ENCODE measurements around the gene EDA. TPM values are rescaled to one million over a fixed set of nuclear protein-coding genes. Genes with fewer than 3 reads are reported as not detected.

EDA gene
- total and polyA plus RNA-seq, 10 of the 15 experiments (the other 5 are each of a cell fraction or from before 2014, with no cell fraction given), result 0.06 TPM; not detected in 9

DNA sequence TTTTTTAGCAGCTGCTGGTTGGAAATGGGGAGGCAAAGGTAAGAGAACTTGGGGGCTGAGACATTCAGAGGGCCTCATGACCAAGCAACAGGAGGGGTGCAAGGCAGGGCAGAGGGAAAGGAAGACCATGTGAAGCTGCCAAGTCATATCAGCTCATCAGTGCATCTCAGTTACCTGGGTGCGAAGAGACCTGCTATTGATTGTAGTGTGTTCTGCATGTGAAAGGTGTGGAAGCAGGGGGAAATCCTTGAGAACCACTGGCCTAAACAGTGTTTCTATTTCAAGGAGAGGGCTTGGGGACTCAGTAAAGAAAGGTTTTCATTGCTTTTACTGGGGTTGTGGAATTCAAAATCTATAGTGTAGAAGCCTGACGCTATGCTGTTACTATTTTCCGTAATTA is 47.1 kb upstream of the EDA start:
- intact Hi-C loops (cut with micrococcal nuclease; ENCODE audit: unreplicated experiment) (no loop called here), in situ Hi-C loops (cut with MboI) (no loop called here)
- POLR2A ChIA-PET, result no interaction called here

DNA sequence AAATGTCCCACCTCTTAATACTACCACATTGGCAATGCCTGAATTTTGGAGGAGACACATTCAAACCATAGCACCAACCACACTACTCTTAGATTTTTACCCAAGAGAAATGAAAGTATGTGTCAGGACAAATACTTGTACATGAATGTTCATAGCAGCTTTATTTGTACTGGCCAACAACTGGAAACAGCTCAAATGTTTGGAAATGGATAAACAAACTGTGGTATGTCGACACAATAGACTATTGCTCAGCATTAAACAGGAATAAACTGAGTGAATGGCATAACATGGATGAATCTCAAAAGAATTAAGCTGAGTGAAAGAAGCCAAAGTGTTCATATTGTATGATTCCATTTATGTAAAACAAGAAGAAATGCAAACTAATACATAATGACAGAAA is 18.5 kb upstream of the EDA start:
- no peak overlapping the region for H2AFZ ChIP-seq (ENCODE audit: control insufficient read depth, low read depth, low read length)
- RAD21 ChIA-PET (ENCODE audit: unreplicated experiment), result no interaction called here
- FAIRE-seq (no peak), DNase-seq (ENCODE audit: low read depth, low spot score) (no peak), ATAC-seq (no peak)
- no peaks in the 10 kb centered on the region for H3K79me2 ChIP-seq (ENCODE audit: control insufficient read depth, insufficient read depth, low read length)
- H3K27ac ChIP-seq (ENCODE audit: control insufficient read depth, insufficient read depth), result no peak overlapping the region
- POLR2A ChIA-PET, result no interaction called here
- no peaks in the 10 kb centered on the region for H3K27me3 ChIP-seq (replicated peaks in 1 of 2; ENCODE audit: control insufficient read depth in 2 of 2, insufficient read depth in 2 of 2, low read length in 1 of 2)
- SMC1A ChIA-PET (ENCODE audit: uncharacterized antibody, unreplicated experiment), result no interaction called here
- intact Hi-C loops (cut with micrococcal nuclease; ENCODE audit: unreplicated experiment) (no loop called here), in situ Hi-C loops (cut with MboI) (no loop called here)
- CTCF ChIA-PET, result no interaction called here
- H3K4me1 ChIP-seq (ENCODE audit: control insufficient read depth, insufficient read depth, low read length), result no peaks in the 10 kb centered on the region
- H3K4me3 ChIP-seq, result no peak overlapping the region
- H3K4me2 ChIP-seq (ENCODE audit: control insufficient read depth, insufficient read depth), result no peak overlapping the region
- H4K20me1 ChIP-seq (ENCODE audit: control insufficient read depth, insufficient read depth), result no peaks in the 10 kb centered on the region
- WGBS (ENCODE audit: insufficient coverage, insufficient replicate concordance, low lambda C conversion rate, missing lambda C conversion rate), result 0% methylated on average over 1 of the region's 1 CpG
- no TSS peak for BruUV-seq (replicated peaks)
- TF ChIP-seq LARP7 (IDR thresholded peaks at IDR 0.05) (no peak), CEBPB (IDR thresholded peaks at IDR 0.05; ENCODE audit: borderline replicate concordance in 1 of 2, low read depth in 2 of 2, low read length in 2 of 2) (no peak), CHD2 (IDR thresholded peaks at IDR 0.05; ENCODE audit: borderline replicate concordance, low read depth, low read length) (no peak), BMI1 (IDR thresholded peaks at IDR 0.05; ENCODE audit: borderline replicate concordance) (no peak), TCF7 (IDR thresholded peaks at IDR 0.05; ENCODE audit: borderline replicate concordance) (no peak), TAF1 (IDR thresholded peaks at IDR 0.05; ENCODE audit: borderline replicate concordance, low read depth, low read length) (no peak), POLR2A (IDR thresholded peaks at IDR 0.05; ENCODE audit: low read depth, low read length) (no peak), PAX8 (IDR thresholded peaks at IDR 0.05) (no peak), SMAD5 (IDR thresholded peaks at IDR 0.05; ENCODE audit: low read depth) (no peak), EED (IDR thresholded peaks at IDR 0.05; ENCODE audit: low read depth) (no peak), RCOR1 (conservative IDR thresholded peaks at IDR 0.05; ENCODE audit: low read depth, low read length) (no peak), NFIC (IDR thresholded peaks at IDR 0.05; ENCODE audit: low read depth, low read length) (no peak)
- TF ChIP-seq, protein P1, sequence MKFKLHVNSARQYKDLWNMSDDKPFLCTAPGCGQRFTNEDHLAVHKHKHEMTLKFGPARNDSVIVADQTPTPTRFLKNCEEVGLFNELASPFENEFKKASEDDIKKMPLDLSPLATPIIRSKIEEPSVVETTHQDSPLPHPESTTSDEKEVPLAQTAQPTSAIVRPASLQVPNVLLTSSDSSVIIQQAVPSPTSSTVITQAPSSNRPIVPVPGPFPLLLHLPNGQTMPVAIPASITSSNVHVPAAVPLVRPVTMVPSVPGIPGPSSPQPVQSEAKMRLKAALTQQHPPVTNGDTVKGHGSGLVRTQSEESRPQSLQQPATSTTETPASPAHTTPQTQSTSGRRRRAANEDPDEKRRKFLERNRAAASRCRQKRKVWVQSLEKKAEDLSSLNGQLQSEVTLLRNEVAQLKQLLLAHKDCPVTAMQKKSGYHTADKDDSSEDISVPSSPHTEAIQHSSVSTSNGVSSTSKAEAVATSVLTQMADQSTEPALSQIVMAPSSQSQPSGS (IDR thresholded peaks at IDR 0.05; ENCODE audit: low read length), result no peak
- TF ChIP-seq, protein P2, sequence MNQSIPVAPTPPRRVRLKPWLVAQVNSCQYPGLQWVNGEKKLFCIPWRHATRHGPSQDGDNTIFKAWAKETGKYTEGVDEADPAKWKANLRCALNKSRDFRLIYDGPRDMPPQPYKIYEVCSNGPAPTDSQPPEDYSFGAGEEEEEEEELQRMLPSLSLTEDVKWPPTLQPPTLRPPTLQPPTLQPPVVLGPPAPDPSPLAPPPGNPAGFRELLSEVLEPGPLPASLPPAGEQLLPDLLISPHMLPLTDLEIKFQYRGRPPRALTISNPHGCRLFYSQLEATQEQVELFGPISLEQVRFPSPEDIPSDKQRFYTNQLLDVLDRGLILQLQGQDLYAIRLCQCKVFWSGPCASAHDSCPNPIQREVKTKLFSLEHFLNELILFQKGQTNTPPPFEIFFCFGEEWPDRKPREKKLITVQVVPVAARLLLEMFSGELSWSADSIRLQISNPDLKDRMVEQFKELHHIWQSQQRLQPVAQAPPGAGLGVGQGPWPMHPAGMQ (IDR thresholded peaks at IDR 0.05; ENCODE audit: borderline replicate concordance), result no peak
- no peaks in the 10 kb centered on the region for H3K9me3 ChIP-seq (replicated peaks; ENCODE audit: control insufficient read depth, insufficient read depth, low read length)
- H3K9ac ChIP-seq (ENCODE audit: control insufficient read depth, insufficient read depth, low read length), result no peak overlapping the region
- H3K36me3 ChIP-seq (ENCODE audit: control insufficient read depth in 2 of 2, insufficient read depth in 2 of 2, low read length in 1 of 2), result no peaks in the 10 kb centered on the region

More for the DNA sequence above, 47.1 kb upstream of the EDA start:
- no peaks in the 10 kb centered on the region for H3K36me3 ChIP-seq (ENCODE audit: control insufficient read depth in 2 of 2, insufficient read depth in 2 of 2, low read length in 1 of 2)
- FAIRE-seq (no peak), ATAC-seq (no peak), DNase-seq (ENCODE audit: low read depth, low spot score) (no peak)
- H3K4me2 ChIP-seq (ENCODE audit: control insufficient read depth, insufficient read depth), result no peak overlapping the region
- H3K27ac ChIP-seq (ENCODE audit: control insufficient read depth, insufficient read depth), result no peak overlapping the region
- no peaks in the 10 kb centered on the region for H3K27me3 ChIP-seq (replicated peaks in 1 of 2; ENCODE audit: control insufficient read depth in 2 of 2, insufficient read depth in 2 of 2, low read length in 1 of 2)
- no peak for TF ChIP-seq EGR1 (IDR thresholded peaks at IDR 0.05; ENCODE audit: borderline replicate concordance in 1 of 2, low read depth in 2 of 2, low read length in 2 of 2)
- no peak for TF ChIP-seq YBX1 (IDR thresholded peaks at IDR 0.05)
- no peak for TF ChIP-seq PML (IDR thresholded peaks at IDR 0.05; ENCODE audit: low read length)
- TF ChIP-seq ASH2L (IDR thresholded peaks at IDR 0.05; ENCODE audit: borderline replicate concordance, low read depth), result no peak
- 37% methylated on average over 3 of the region's 3 CpGs for WGBS (ENCODE audit: insufficient coverage, insufficient replicate concordance, low lambda C conversion rate, missing lambda C conversion rate)
- BruUV-seq (replicated peaks), result no TSS peak
- H4K20me1 ChIP-seq (ENCODE audit: control insufficient read depth, insufficient read depth), result no peaks in the 10 kb centered on the region
- ChIA-PET RAD21 (ENCODE audit: unreplicated experiment) (no interaction called here), CTCF (no interaction called here), SMC1A (ENCODE audit: uncharacterized antibody, unreplicated experiment) (no interaction called here)
- H3K9ac ChIP-seq (ENCODE audit: control insufficient read depth, insufficient read depth, low read length), result no peak overlapping the region
- no peaks in the 10 kb centered on the region for H3K9me3 ChIP-seq (replicated peaks; ENCODE audit: control insufficient read depth, insufficient read depth, low read length)
- no peaks in the 10 kb centered on the region for H3K79me2 ChIP-seq (ENCODE audit: control insufficient read depth, insufficient read depth, low read length)
- H2AFZ ChIP-seq (ENCODE audit: control insufficient read depth, low read depth, low read length), result no peak overlapping the region
- H3K4me1 ChIP-seq (ENCODE audit: control insufficient read depth, insufficient read depth, low read length), result no peaks in the 10 kb centered on the region
- H3K4me3 ChIP-seq, result no peak overlapping the region
